Ishikawa (cell line): ENCODE results near the gene ACTR8.

Experiments
- TAF1 ChIP-seq: IDR thresholded peaks from 2 replicates; pipeline ENCODE4 v1.6.1; 2012; ENCODE audit warnings: low read depth, mild to moderate bottlenecking
- YY1 ChIP-seq: IDR thresholded peaks from 2 replicates; pipeline ENCODE4 v1.6.1; 2012; ENCODE audit warnings: low read depth

GRCh38 chr3:53822331-53822741, 59.6 kb downstream of the ACTR8 start:
- TF ChIP-seq YY1 (no peak), TAF1 (no peak)
